ENCODE results near the gene GAS2.

GAS2 gene

DNA sequence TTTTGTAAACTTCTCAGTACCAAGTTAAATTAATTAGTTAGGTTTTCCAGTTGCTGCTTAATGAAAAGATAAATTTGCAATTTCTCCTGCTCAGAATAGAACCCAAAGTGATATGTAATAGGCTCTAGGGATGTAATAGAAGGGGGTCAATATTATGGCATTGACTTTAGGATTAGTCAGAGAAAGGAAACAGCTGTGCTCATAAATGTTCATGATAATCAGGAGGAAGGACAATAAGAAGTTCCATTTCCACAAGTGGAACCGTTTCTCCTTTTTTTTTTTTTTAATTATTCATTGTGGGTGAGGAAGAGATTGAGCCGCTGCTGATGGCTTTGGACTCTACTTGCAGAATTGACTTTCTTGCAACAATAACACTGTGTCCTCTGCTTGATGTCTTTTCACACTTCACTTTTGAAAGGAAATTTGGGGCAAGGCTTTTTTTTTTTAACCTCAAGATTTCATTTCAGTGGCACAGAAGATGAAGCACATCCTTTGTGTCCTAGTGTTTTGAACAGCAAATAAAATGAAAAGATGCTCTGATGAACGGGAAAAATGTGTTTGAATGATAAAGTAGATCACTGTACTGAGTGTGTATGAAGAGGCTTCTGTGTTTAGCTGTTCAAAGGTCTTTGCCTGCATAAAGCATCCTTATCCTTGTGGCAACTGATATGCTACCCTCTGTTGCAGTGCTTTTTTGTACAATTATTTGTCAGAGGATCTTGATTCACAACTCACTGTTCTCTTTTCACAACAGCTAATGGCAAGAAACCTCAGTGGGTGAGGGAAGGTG is 62.4 kb downstream of the GAS2 start:
- no peak for DNase-seq (ENCODE audit: low read depth)

DNA sequence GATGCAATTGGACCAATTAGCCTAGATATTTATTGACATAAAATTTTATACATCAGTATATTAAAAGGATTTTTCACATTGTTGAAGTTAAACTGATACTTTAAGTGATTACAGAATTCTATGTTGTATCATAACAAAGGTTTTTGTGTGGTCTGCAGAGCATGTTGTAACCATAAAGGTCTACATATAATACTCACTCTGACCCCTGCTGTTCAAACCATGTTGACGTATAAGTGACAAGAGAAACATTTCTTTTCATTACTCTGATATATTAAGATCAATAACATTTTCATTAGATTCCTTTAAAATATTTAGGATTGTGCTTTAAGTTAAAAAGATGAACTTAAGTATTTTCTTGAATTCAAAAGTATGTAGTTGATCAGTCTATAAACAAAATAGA is 63.9 kb downstream of the GAS2 start:
- no peak for DNase-seq (ENCODE audit: low read depth)

DNA sequence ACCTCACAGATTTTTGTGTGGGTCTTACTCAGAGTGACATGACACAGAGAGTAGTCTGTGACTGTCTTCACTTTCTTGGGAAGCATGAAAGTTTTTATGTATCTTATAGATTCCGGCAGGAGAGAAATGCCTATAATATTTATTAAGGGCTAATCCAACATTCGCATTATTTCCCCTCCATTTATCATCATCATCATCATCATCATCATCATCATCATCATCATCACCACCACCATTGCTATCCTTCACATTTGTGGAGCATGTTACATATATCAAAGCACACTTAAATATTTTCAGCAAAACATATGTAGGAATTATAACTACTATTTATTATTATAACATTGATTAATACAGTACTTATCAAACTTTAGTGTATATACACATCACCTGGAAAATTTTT is 66.2 kb downstream of the GAS2 start:
- no peak for DNase-seq (ENCODE audit: low read depth)

DNA sequence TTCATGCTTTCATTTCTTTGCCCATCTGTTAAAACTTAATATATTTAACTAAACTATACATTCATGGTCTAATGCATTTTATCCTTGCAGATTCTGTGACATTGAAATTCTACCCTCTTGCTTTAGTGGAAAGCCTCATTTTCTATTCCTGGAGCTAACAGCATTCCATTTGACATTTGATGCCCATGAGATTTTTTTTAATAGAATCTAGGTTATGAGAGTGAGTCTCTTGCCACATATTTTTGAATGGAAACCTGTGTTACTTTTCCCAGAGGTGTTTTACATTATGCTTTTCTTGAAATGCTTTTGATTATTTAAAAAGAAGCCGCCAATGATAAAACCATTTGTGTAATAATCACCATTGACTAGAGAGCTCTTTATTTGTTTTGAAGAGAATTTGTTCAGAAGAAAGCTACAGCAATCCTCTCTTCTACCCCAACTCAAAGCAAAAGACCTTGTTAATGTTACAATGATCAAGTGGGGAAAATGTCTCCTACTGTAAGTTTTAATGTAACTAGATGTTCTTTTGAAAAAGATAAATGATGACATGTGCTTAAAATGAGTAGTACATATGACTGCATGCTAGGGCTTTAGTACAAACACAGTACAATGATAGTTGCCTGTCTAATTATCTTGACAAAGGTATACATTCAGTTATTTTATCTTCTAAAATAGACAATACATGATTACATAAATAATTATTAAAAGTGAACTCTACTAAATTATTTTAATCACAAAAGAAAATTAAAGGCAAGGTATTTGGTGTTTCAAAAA is 67.3 kb downstream of the GAS2 start:
- no peak for DNase-seq (ENCODE audit: low read depth)

DNA sequence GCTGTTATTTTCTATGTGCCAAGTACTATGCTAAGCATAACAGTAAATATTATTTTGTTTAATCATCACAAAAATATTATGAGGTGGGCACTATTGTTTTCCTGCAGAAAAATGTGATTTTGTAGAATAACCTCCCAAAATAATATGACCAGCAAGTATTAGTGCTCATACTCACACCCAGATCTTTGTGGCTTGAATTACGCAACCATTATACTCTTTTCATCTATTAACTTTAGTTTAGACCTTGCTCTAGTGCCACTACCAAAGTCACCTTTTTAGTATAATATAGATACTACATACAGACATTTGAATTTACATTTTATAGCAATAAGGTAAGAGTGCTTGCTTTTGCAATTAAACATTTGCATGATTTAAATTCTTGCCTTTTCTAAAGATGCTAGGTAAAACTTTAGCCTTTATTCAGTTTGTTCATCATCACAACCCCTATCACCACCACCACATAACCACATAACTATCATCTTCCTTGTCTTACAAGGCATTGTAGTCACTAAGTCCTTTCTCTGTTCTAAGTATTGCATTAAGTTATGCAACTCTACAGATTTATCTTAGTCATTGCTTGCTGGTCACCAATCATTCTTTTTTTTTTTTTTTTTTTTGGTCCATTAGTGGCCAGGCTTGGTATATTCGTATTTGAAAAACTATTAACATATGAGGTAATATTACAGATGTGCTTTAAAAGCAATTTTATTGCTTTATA is 68.4 kb downstream of the GAS2 start:
- no peak for DNase-seq (ENCODE audit: low read depth)

DNA sequence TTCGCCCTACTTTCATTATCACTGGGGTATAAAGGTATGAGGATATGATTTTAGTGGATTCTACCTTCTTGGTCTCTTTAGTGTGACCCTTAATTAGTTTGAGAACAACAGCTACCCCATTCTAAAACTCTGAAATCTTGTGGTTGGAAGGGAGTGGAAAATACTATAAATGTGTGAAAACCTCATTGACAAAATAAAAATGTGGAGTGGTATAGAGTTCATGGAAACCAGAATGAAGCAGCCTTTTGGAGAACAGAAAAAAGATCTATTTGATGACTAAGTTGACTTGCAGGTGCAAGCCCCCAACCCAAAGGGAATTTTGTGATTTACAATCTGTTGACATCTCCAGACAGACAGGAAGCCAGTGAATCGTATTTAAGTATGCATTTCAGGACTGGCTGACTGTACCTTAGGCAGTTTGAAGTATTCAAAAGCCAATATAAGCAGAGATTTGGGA is 75.8 kb downstream of the GAS2 start:
- DNase-seq (ENCODE audit: low read depth): no peak

DNA sequence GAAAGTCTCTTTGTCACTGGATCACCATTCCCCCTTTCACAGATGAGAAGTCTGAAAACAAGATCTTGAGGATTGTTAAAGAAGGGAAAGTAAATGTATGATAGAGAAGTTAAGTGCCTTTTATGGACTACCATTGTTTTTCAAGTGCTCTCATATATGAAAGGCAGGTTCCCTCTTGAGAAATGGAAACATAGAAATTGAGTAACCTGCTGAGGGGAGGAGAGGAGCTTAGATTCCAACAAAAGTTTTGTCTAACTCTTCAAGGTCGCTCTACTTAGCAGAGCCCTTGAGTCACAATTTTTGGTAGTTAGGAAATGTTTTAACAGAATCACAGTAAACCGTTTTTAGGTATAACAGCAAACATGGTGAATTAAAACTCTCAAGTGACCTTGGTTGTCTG is 83.1 kb downstream of the GAS2 start:
- no peak for DNase-seq (ENCODE audit: low read depth)

DNA sequence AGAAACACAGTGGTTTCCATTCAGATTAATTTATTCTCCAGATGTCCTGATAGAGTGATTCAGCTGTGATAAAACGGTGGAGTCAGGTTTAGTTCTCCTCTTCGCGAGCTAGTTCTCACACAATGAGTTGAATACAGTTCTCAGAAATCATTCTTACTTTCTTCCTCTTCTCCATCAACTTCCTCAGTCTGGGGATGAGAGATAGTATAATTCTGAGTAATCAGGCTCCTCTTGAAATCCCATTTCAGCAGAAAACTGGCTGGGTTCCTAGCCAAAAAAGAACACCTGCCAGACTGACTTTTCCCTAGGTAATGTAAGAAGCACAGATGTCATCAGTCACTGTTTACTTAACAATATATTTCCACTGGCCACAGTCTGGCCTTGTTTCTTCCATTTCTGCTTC is 86.5 kb downstream of the GAS2 start:
- DNase-seq (ENCODE audit: low read depth): no peak

DNA sequence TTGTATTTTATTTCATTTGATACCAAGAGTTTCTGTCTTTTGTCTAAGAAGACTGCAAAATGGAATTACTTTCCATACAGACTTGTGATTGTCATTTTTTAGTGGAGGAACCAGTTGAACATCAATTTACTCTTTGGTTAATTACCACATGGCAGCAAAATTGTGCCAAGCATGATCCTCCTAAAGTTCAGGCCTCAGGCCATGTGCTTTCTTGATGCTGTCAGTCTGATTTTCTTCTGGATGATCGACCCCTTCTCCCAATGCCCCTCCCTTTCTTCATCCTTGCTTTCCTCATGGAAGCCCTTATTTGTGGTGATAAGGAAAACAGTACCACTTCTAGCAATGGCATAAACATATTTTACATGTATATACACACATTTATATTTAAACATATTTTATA is 87.0 kb downstream of the GAS2 start:
- DNase-seq (ENCODE audit: low read depth): no peak

DNA sequence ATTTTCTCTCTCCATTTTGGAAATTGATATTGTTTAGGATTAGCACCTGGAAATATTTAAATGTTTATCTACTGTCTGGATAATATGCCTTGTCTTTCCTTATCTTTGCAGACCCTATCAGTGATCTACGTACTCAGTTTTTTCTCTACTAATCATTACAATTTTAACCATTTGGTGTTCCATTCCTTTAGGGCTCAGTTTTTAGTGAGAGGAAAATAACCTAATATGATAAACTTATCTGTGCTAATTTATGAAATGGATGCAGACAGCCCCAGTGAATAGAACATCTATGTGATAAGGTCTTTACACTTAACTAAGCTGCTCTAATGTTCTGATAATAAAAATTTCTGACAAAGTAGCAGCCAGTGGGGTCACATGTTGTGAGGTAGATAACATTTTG is 94.7 kb downstream of the GAS2 start:
- DNase-seq (ENCODE audit: low read depth): no peak

DNA sequence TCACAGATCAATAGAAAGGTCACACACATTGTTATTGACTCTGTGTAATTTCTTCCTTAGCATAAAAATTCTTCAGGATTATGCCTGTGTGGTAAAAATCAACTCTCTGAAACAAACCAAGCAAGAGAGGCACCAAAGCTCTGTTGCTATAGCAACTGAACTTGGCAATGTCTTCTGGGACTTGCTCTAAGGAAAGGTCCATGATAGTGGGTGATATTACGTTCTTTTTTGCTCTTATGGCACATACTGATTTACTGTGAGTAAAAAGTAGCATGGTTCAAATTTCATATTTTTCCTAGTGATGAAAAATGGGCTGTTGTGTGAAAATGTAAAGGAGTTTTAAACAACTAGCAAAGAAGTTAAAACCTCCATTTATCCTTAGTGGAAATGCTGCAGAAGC is 96.8 kb downstream of the GAS2 start:
- no peak for DNase-seq (ENCODE audit: low read depth)

DNA sequence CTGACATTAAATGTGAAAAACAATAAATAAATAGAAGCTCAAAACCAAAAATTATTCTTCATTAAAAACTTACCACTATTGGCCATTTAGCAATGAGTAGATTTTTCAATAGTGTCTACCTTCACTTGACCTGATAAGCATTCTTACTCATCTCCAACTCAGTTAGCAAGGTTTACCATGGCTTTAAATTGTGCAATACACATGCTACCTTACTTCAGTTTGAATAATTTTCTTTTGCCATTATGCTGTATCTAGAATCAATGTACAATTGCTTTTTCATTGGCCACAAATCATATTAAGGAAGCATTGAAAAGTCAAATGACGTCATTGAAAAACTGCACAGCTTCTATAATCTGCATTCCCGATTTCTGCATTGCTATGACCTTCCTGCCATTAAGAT is 98.3 kb downstream of the GAS2 start:
- no peak for DNase-seq (ENCODE audit: low read depth)

DNA sequence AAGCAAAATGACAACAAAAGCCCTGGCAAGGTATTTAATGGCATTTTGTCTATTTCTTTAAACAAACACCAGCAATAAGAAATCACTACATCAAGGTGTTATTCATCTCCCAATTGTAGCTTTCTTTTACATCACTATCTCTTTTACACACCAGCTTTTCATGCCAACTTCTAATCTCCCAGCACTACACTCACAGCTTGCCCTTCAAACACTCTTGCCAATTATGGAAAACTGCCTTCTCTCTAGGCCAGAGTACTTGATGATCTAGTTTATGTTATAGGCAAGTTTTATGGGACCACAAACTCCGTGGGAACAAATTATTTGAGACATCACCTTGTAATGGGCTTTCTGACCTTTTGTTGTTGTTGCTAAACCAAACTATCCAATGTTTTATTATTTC is 101.9 kb downstream of the GAS2 start:
- DNase-seq (ENCODE audit: low read depth): no peak

DNA sequence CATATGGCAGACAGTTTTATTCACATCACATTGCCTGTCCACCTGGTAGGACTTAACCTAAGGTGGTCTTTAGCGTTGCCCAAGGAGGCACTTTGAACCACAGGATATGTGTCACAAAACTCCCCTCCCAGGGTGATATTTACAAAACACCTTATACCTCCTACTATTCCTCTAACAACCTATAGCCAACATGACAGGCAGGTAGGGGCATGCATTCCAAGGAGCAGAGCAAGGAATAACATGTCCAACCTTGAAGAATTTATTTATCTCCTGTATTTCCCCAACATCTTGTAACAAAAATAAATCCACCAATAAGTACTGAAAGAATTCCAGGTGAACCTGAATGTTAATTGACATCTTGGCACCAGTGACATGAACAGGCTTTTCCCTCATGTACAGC is 102.7 kb downstream of the GAS2 start:
- no peak for DNase-seq (ENCODE audit: low read depth)

DNA sequence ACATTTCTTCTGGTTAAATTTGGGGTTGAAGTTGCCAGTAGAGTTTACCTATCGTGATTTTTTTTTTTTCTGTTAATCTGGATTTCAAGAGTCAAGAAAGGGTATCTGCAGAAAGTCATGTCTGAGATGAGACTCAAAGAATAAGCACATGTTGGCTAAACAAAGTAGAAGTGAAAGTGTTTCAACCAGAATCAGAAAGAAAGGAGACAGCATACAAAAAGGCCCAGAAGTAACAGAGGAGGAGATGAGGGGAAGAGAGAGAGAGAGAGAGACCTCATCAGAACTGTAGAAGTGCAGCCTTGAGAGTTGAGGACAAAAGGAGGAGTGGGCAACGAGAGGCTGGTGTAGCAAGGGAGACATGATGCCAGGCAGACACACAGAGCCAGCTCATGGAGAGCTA is 108.3 kb downstream of the GAS2 start:
- no peak for DNase-seq (ENCODE audit: low read depth)

DNA sequence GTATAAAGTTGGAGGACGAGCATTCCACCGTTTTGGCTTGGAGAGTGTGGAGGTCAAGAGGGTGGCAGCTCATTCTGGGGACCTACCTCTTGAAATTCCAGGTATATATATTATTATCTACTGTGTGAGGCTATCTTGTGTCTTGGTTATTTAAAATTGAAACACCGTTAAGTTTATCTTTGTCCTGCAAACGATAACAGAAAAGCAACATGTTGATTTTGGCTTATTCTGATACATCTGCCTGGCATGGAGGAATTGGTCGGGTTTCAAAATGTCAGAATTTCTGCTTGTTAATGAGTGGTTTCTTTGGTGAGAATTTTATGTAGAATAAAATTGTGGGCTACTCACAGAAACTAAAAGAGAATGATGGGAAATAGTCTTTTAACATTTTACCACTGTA is 108.8 kb downstream of the GAS2 start:
- DNase-seq (ENCODE audit: low read depth): no peak

DNA sequence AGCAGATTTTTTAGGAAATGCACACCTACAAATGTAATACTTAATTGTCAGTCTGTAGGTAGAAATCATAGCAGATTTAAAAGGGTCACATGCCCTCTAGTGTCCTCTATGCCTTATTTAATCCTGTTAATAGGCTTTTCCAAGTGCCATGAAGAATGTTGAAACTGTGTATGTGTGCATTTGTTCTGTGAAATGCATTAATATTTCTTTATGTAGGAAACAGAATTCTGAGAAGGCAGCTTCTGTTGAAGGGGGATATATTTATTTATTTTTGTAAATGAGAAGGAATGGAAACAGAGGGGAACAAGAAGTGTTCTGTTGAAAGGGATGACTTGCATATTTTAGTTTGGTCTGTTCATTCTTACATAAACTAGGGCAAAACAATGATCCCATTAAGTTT is 112.2 kb downstream of the GAS2 start:
- DNase-seq (ENCODE audit: low read depth): no peak

DNA sequence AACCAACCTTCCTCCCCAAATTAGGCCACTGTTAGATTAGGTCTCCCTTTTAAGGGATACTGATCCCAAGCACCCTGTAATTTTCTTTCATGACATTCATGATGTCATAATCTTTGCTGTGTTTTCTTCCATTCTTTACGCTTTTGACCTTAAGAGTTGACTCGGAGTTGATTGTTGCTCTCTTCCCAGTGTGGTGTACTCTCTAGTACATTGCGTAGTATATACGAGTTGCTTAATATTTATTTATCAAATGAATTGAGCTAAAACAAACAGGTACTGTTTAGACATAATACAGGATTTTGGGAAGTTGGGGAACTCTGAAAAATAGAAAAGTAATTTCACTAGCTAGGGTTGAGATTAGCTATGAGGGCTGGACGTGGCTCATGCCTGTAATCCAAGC is 113.4 kb downstream of the GAS2 start:
- no peak for DNase-seq (ENCODE audit: low read depth)

DNA sequence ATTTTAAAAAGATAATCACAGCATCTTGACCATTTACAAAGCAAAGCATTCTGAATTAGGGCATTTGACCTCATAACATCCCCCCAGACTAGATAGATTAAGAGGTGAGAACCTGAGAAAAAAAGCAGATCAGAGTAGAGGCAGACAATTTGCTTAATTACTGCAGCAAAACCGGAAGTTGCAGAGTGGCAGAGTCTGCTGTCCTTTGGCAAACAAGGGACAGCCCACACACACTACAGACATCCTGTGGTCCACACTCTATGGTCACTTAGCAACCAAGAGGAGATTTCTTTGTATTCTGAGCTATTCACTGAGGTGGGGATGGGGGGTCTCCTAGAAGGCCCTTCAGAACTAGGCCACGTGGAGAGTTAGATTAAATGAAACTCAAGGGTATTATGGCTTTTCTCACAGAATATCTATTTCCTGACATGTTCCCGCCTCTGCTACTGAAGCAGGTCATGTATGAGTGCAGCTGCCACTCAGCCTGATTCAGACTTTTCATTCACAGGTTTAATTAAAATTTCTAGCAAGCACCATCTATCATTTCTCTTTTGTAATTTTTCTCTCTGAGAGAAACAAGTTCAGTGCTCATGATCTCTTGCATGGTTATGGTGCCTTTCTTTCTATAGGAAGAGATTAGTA is 114.7 kb downstream of the GAS2 start:
- no peak for DNase-seq (ENCODE audit: low read depth)

DNA sequence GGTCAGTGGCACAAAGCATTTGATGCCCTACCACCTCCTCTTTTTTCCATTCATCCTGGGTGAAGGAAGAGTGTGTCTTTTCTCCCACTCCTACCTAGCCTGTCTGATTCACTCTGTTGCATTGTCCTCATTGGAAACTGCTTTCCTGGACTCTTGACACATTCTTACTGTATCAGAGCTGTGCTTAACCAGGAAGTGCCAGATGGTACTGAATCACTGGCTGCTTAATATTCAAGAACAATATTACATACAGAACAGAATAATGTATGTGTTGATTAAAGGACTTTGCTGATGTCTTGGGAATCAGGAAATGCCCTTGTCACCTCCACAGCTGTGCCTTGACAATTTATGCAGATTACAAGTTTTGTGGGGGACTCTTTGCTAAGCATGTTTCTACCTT is 118.8 kb downstream of the GAS2 start:
- DNase-seq (ENCODE audit: low read depth): no peak

DNA sequence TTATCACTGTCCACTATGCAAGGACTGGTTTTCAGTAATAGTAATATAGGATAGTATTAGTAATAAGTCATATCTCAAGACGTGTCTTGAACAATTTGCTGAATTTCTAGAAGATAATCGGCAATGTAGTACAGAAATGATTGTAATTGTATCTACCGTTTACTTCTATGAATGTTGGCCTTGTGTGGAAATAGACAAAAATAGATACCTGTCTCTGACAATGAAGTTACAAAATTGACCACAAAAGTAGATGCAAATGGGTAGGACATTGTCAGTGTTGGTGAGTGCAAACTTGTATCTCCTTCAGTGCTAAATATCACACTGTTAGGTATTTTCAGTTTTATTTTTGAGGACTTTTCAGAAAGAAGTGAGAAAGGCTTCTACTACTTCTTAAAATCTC is 120.1 kb downstream of the GAS2 start:
- DNase-seq (ENCODE audit: low read depth): no peak

DNA sequence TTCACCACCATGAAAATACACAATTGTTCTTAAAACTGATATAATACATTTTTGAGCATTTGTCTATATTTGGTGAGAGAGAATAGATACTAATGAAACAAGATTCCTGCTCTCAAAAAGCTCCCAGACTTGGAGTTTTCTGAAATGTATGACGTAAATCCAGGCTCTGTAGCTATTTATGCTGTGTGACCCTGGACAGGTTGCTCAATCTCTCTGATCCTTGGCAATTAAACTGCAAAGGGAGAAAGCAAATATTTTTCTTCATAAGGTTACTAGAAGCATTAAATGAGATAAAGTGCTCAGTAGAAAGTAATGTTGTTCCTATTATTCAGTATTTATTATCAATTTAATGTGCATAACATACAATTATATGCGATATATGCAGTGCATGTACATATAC is 120.6 kb downstream of the GAS2 start:
- no peak for DNase-seq (ENCODE audit: low read depth)

Data from GM04503 (cell line).